GM18909 (cell line): Measurements from ENCODE around the gene POLR1H.
"Not testable (repeated sequence)": the region's sequence is repeated elsewhere in the genome, so short reads cannot be mapped to it uniquely, and the experiment has no call there.

Experiments used
- ATAC-seq: cut with Tn5 transposase; IDR thresholded peaks from one replicate; pipeline ENCODE4 v1.9.1; 2021; ENCODE audit warnings: mild to moderate bottlenecking; ENCODE audit not compliant: unreplicated experiment, poor library complexity

The POLR1H gene

DNA sequence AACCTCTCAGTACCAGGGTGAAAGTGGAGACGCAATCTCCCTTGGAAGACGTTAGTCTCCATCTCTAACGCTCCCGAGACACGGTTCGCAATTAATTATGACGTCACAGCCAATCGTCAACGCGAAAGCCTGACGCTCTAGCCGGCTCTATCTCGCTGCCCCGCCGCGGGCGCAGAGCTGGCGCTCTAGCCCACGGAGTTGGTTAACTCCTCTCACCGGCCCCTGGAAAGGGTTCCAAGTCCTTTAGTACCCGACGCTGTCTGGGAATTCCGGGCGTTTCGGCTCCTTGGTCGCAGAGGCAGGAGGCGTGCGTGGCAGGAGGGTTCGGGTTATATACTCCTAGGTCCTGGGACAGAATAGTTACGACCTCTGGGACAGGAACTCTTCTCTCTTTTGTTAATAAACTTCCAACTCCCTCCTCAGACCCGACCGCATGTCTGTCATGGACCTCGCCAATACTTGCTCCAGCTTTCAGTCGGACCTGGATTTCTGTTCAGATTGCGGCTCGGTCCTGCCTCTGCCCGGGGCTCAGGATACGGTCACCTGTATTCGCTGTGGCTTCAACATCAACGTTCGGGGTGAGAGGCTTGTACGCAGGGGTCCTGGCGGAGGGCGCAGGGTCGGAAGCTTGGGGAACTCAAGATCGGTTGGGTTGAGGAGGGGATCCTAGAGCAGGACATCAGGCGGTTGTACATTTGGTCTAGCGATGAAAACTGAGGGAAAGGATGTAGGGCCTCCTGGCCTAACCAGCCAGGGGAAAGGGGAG, at the start of gene POLR1H:
TSS of gene POLR1H (plus strand) at position 174 of the 766 bp plus-strand sequence. CDS start at position 434, 260 bp downstream.
- ATAC-seq: peak; percentile 85

DNA sequence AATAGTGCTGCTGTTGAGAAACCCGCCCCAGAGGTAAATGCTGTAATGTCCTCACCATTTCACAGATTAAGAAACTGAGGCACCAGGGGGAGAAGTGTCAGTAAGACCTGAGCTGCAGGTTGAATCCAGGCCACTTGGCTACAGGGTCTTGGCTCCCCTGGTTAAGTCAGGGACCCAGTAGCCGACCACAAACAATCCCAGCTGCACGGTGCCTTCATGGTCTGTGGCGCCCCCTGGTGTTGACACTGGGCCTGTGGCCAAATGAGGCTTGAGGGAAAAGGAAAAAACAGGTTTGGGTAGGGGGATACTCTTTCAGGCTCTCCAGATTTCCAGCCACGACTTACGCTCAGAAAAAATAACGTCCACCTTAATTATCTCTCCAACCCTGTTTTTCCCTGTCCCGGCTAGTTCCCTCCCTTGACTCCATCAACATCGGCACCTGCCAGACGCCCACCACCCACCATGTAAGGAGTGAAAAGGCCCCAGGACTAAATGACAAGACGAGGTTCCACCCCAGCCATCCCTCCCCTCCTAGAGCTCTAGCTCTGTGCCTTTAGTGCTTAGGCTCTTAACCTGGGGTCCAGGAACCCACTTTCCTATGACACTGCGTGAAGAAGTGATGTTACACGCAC, 47.7 kb upstream of the POLR1H start:
- ATAC-seq: no peak

DNA sequence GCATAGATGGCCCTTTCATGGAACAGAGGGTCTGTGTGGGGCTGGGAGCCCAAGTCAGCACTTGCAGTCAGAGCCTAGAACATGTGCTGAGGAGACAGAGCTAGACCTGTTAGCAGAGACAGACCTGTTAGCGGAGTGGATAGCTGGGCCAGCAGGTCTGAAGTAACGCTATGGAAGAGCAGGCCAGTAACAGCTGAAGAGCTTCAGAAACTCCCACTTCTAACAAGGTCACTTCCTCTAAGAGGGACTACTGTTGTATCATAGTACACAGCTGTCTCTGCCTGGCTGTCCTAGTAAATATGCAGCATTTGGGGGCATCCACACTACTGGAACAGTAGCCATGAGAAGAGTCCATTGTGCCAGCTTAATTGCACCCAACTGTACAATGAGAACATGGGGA, 41.2 kb upstream of the POLR1H start:
- ATAC-seq: no peak

DNA sequence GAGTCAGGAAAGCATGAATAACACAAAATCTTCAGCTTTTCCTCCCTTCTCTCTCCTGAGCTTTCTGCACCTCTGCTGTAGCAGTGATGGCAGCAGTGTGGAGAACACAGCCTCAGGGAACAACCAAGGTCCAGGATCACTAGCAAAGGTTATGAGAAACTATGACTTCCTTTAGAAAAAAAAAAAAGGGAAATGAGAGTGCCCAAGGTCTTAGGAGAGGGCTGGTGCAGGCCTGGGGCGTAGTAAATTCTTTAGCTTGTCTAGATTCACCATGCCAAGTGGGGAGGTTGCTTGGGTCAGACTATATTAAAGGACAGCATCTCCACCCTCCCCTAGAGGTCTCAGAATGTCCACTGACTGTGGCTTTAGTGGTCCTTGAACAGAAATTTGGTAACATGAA, 40.4 kb upstream of the POLR1H start:
- no peak for ATAC-seq

GRCh38 chr6:30022189-30022588, 38.9 kb upstream of the POLR1H start:
- ATAC-seq: no peak

DNA sequence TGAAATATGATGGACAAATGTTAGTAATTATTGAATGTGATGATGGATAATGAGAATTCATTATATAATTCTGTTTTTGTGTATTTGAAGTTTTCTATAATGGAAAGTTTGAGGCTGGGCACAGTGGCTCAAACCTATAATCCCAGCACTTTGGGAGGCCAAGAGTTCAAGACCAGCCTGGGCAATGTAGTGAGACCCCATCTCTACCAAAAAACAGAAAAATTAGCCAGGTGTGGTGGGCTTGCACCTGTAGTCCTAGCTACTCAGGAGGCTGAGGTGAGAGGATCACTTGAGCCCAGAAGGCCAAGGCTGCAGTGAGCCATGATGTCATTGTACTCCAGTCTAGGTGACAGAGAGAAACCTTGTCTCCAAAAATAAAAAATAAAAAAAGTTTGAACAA, 38.4 kb upstream of the POLR1H start:
- ATAC-seq: not testable (repeated sequence)

DNA sequence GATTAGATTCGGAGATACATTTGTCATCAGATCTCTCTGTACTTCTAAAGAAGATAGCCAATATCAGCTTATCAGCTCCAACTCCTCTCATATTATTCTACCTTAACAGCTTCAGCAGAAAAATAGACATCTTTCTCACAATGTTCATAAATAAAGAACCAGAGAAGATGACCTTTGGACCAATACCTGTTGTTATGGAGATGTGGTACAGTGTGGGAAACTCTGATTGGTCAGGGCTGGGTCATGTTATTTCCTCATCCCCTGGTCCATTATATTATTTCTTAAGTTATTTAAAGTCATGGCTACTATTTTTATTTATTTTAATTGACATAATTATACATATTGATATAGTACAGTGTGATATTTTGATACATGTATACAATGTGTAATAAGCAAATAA, 35.9 kb upstream of the POLR1H start:
- ATAC-seq: no peak

DNA sequence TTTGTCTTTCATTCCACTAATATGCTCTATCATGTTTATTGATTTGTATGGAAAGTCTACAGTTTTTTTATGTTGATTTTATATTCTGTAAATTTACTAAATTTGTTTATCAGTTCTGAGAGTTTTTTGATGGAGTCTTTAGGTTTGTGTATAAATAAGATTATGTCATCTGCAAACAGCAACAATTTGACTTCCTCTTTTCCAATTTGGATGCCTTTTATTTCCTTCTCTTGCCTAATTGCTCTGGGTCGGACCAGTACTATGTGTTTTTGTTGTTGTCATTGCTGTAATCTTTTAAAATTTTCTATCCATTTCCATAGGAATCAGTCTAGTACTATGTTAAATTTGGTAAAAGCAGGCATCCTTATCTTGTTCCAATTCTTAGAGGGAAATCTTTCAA, 31.5 kb upstream of the POLR1H start:
- ATAC-seq: no peak

DNA sequence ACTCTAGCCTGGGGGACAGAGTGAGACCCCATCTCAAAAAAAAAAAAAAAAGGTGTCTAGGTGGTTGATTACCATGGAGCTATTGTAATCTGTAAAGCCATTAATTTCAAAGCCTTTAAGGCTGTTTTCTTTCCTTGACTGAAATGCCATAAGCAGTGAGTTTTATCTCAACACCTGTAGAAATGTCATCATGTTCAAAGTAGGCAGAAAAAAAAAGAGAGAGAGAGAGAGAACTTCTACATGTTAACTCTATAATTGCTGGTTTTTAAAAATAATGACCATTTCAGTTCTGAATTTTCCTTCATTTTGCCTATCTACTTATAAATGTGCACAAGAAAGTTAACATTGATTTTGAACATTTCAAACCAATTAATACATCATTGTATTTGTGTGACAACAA, 29.7 kb upstream of the POLR1H start:
- ATAC-seq: no peak

GRCh38 chr6:30033440-30033839, 27.6 kb upstream of the POLR1H start:
- not testable (repeated sequence) for ATAC-seq

- no peak for ATAC-seq
These were observed 25.3 kb upstream of the POLR1H start for GRCh38 chr6:30035784-30036183.

GRCh38 chr6:30037182-30037788, 23.8 kb upstream of the POLR1H start:
- ATAC-seq: no peak

DNA sequence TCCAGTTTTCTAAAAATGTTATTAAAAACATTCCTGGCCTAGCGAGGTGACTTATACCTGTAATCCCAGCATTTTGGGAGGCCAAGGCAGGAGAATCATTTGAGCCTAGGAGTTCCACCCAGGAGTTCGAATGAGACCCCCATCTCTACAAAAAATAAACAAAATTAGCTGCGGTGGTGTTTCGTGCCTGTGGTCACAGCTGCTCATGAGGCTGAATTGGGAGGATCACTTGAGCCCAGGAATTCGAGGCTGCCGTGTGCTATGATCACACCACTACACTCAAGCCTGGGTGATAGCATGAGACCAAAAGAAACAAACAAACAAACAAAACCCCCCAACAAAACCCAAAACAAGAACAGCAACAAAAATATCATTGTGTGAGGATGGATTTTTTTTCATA, 19.8 kb upstream of the POLR1H start:
- no peak for ATAC-seq

- ATAC-seq: no peak
These were observed 19.2 kb upstream of the POLR1H start for GRCh38 chr6:30041821-30042220.

GRCh38 chr6:30042476-30042875, 18.6 kb upstream of the POLR1H start:
- ATAC-seq: no peak

DNA sequence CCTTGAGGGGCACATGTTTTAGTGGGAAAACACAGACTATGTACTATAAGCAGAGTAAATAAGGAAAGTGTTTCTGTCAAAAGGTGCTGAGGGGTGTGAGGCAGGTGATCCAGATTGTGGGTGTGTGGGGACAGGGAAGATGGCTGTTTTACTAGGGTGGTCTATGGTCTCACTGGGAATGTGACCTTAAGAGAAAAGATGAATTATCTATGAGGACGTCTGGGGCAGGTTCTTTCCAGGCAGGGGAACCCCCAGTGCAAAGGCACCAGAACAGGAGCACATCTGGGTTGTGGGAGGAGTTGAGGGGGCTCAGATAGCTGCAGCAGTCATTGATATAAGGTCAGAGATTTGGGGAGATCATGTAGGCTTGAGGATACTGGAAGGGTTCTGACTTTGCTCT, 18.2 kb upstream of the POLR1H start:
- no peak for ATAC-seq

- no peak for ATAC-seq
These were observed 17.3 kb upstream of the POLR1H start for GRCh38 chr6:30043744-30044143.

DNA sequence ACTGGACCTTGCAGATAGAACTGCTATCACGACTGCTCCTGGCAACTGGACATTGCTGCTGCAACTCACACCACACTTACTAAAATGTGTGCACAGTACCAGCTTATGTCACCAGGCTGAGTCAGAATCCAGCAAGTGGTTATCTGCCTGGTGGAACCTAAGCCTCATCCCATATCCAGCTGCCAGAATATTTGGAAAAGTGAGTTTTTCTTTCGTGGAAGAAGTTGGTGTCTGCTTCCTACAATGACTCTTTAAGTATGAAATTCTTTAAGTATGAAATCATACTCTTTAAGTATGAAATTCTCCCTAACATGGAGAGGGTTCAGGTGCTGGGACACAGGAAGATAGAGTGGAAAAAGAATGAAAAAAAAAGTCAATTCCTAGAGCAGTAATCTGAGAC, 16.4 kb upstream of the POLR1H start:
- ATAC-seq: no peak

DNA sequence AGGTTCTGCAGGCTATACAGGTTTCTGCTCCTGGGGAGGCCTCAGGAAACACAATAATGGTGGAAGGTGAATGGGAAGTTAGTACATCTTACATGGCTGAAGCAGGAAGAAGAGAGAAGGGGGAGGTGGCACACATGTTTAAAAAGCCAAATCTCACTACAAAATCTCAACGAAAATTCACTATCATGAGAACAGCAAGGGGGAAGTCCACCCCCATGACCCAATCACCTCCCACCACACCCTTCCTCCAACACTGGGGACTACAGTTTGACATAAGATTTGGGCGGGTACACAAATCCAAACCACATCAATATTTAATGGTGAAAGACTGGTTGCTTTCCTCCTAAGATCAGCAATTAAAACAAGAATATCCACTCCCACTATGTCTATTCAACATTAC, 13.8 kb upstream of the POLR1H start:
- no peak for ATAC-seq

- ATAC-seq: no peak
These were observed 7.4 kb upstream of the POLR1H start for GRCh38 chr6:30053682-30054081.

DNA sequence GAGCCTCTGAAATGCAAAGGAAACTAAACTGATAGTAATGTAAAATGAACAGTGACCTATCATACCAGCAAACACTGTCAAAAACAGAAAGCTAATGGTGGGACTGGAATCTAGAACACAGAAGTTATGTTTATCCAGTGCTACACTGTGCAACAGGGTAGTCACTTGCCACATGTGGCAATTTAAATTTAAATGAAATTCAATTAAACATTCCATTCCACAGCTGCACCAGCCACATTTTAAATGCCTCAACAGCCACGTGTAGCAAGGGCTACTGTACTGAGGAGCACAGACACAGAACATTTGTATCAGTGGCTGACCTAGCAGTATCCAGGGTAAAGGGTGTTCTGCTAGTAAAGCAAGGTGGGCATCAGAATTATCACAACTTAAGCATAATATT, 5.6 kb upstream of the POLR1H start:
- ATAC-seq: no peak
